HFFc6 (cell line): ENCODE measurements around the gene GRK6. TPM values are rescaled to one million over a fixed set of nuclear protein-coding genes. Genes with fewer than 3 reads are reported as not detected.

Experiments used
- DNase-seq: peaks from one replicate; pipeline ENCODE4 v3.0.0-alpha.2; 2018
- H3K27ac Mint-ChIP-seq: 2 replicates; pipeline ENCODE4 v1.8.0; 2020; ENCODE audit warnings: mild to moderate bottlenecking, mixed read lengths
- H3K27me3 Mint-ChIP-seq: 2 replicates; pipeline ENCODE4 v1.8.0; 2021; ENCODE audit warnings: mild to moderate bottlenecking, moderate library complexity, mixed read lengths; ENCODE audit not compliant: insufficient read depth
- H3K36me3 Mint-ChIP-seq: 2 replicates; pipeline ENCODE4 v1.8.0; 2021; ENCODE audit warnings: low read depth, mixed read lengths
- H3K4me1 Mint-ChIP-seq: 2 replicates; pipeline ENCODE4 v1.8.0; 2020; ENCODE audit warnings: low read depth, mixed read lengths
- H3K4me3 Mint-ChIP-seq: 2 replicates; pipeline ENCODE4 v1.8.0; 2020; ENCODE audit warnings: mild to moderate bottlenecking, moderate library complexity, mixed read lengths
- H3K9me3 Mint-ChIP-seq: 2 replicates; pipeline ENCODE4 v1.8.0; 2020; ENCODE audit warnings: mild to moderate bottlenecking, mixed read lengths
- total RNA-seq, 6 experiments: library from RNA; stranded (reverse); fragmentation: NEBNext Ultra II Directional; extraction: Animal tissue kit (Norgen Biotek cat#: 25700); gene quantifications; 2 replicates in 1 of 6; 3 replicates in 5 of 6; pipeline ENCODE4 v1.2.3, GENCODE V29; 2021
- TF ChIP-seq, protein P1 (sequence below): fragments of 200-600 bp; sonication (generic); IDR thresholded peaks from 2 replicates; pipeline ENCODE4 v1.5.0; 2021; ENCODE audit warnings: antibody characterized with exemption, mild to moderate bottlenecking

Gene GRK6
- total RNA-seq, 6 experiments from 2014 or later, result 25.8 to 30.7 (median 28.0) TPM

GRCh38 chr5:177468685-177469628, 42.5 kb downstream of the GRK6 start:
- Mint-ChIP-seq H3K4me1 (peaks cover 45% of the 10 kb centered on the region), H3K27ac (peak overlapping the region; percentile 97), H3K4me3 (peak overlapping the region; percentile 92), H3K9me3 (no peaks in the 10 kb centered on the region), H3K27me3 (peaks cover 11% of the 10 kb centered on the region), H3K36me3 (peaks cover 28% of the 10 kb centered on the region)
- DNase-seq, result peak; percentile 75
- TF ChIP-seq, protein P1, sequence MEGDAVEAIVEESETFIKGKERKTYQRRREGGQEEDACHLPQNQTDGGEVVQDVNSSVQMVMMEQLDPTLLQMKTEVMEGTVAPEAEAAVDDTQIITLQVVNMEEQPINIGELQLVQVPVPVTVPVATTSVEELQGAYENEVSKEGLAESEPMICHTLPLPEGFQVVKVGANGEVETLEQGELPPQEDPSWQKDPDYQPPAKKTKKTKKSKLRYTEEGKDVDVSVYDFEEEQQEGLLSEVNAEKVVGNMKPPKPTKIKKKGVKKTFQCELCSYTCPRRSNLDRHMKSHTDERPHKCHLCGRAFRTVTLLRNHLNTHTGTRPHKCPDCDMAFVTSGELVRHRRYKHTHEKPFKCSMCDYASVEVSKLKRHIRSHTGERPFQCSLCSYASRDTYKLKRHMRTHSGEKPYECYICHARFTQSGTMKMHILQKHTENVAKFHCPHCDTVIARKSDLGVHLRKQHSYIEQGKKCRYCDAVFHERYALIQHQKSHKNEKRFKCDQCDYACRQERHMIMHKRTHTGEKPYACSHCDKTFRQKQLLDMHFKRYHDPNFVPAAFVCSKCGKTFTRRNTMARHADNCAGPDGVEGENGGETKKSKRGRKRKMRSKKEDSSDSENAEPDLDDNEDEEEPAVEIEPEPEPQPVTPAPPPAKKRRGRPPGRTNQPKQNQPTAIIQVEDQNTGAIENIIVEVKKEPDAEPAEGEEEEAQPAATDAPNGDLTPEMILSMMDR, result no peak

- Mint-ChIP-seq H3K36me3 (peaks cover 28% of the 10 kb centered on the region), H3K27ac (peak overlapping the region; percentile 97), H3K9me3 (no peaks in the 10 kb centered on the region), H3K27me3 (peaks cover 20% of the 10 kb centered on the region), H3K4me1 (peaks cover 55% of the 10 kb centered on the region), H3K4me3 (peak overlapping the region; percentile 92)
- no peak for DNase-seq
- TF ChIP-seq, protein P1, result no peak
These were observed 43.5 kb downstream of the GRK6 start for GRCh38 chr5:177469750-177470525.

- peaks cover 29% of the 10 kb centered on the region for H3K27me3 Mint-ChIP-seq
- H3K36me3 Mint-ChIP-seq, result peaks cover 18% of the 10 kb centered on the region
- peaks cover 64% of the 10 kb centered on the region for H3K4me1 Mint-ChIP-seq
- H3K27ac Mint-ChIP-seq, result peak overlapping the region; percentile 97
- DNase-seq, result peak; percentile 86
- H3K9me3 Mint-ChIP-seq, result no peaks in the 10 kb centered on the region
- TF ChIP-seq, protein P1, result peak; percentile 33; the same call in 1 of the 2 replicates
- peak overlapping the region; percentile 92 for H3K4me3 Mint-ChIP-seq
These were observed 44.5 kb downstream of the GRK6 start for GRCh38 chr5:177470759-177471536.

DNA sequence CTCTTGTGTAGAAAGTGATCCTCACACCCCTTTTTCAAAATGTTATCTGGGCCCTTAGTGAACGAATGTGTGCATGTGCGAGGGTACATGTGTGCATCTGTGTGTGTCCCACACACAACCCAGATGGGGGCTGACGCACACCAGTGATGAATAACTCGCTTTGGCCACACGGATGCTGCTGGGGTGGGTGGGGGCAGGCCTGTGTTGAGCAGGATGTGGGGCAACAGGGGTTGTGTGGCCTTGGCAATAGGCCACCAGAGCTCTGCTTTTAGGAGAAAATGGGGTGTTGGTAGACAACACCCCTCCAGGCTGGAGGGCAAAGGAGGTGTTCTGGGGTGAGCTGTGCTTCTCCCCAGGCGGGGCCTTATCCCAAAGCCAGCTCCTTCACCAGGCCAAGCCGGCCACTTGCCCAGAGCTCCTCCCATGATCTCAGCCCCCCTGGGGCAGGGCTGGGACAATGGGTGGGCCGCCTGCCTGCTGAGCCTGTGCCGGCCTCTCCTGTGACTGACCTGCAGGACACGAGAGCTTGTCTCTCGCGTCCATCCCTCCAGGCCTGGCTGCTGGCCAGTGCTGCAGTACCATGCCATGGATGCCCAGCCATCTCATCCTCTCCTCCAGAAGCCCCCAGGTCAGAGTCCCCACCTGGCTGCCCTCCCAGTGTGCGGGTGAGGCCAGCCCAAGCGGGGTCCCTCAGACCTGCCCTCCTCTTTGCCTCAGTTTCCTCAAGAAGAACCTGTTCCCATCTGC, 45.3 kb downstream of the GRK6 start:
- H3K27me3 Mint-ChIP-seq, result peaks cover 36% of the 10 kb centered on the region
- peak overlapping the region; percentile 92 for H3K4me3 Mint-ChIP-seq
- DNase-seq, result peak; percentile 79
- TF ChIP-seq, protein P1, result peak; percentile 7; the same call in 1 of the 2 replicates
- H3K27ac Mint-ChIP-seq, result peak overlapping the region; percentile 97
- peaks cover 14% of the 10 kb centered on the region for H3K36me3 Mint-ChIP-seq
- H3K9me3 Mint-ChIP-seq, result no peaks in the 10 kb centered on the region
- peaks cover 71% of the 10 kb centered on the region for H3K4me1 Mint-ChIP-seq
